ENCODE data around the gene TBC1D16. TPM values are rescaled to one million over a fixed set of nuclear protein-coding genes. Genes with fewer than 3 reads are reported as not detected.

Gene TBC1D16
- total and polyA plus RNA-seq, 2 experiments from 2014 or later: 13.0 to 30.3 TPM

DNA sequence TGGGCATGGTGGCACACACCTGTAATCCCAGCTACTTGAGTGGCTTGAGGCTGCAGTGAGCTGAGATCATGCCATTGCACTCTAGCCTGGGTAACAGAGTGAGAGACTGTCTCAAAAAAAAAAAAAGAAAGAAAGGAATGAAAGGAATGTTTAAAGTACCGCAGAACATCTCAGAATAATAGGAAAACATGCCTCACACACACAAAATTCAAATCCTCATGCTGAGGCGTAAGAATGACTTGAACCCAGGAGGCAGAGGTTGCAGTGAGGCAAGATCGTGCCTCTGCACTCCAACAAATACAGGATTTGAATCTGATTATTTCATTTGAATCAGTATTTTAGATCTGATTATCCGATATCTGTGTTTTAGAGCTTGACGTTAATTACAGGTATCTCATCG is 44.4 kb upstream of the TBC1D16 start:
- peak in 1 of 2 donors; percentile 38 for DNase-seq (ENCODE audit: low read depth in 1 of 2, low spot score in 1 of 2)
- TF ChIP-seq, protein P1, sequence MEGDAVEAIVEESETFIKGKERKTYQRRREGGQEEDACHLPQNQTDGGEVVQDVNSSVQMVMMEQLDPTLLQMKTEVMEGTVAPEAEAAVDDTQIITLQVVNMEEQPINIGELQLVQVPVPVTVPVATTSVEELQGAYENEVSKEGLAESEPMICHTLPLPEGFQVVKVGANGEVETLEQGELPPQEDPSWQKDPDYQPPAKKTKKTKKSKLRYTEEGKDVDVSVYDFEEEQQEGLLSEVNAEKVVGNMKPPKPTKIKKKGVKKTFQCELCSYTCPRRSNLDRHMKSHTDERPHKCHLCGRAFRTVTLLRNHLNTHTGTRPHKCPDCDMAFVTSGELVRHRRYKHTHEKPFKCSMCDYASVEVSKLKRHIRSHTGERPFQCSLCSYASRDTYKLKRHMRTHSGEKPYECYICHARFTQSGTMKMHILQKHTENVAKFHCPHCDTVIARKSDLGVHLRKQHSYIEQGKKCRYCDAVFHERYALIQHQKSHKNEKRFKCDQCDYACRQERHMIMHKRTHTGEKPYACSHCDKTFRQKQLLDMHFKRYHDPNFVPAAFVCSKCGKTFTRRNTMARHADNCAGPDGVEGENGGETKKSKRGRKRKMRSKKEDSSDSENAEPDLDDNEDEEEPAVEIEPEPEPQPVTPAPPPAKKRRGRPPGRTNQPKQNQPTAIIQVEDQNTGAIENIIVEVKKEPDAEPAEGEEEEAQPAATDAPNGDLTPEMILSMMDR (IDR thresholded peaks at IDR 0.05; ENCODE audit: low read depth, low read length): no peak
- Histone ChIP-seq H3K4me1 (ENCODE audit: low read depth) (no peaks in the 10 kb centered on the region), H3K27ac (no peak overlapping the region), H3K36me3 (no peaks in the 10 kb centered on the region), H3K4me3 (no peak overlapping the region), H3K27me3 (no peaks in the 10 kb centered on the region), H3K9me3 (ENCODE audit: low read depth) (no peaks in the 10 kb centered on the region)

DNA sequence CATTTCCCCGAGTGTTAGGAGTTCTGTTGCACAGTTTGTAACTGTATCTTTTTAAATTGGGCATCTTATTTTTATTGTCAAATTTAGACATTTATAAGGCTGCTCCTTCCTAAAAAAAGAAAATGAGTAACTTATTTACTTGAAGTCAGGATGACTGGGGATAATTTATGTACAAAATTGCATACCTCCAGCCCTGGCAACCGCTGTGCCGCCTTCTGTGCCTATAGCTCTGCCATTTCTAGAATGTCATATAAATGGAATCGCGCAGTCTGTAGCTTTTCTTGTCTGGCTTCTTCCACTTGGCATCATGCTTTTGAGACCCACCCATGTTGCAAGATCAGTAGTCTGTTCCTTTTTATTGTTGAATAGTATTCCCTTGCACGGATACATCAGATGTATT is 36.7 kb upstream of the TBC1D16 start:
- no peak overlapping the region for H3K4me3 ChIP-seq
- DNase-seq (ENCODE audit: low read depth in 1 of 2, low spot score in 1 of 2): no peak
- H3K36me3 ChIP-seq: no peaks in the 10 kb centered on the region
- no peaks in the 10 kb centered on the region for H3K27me3 ChIP-seq
- H3K9me3 ChIP-seq (ENCODE audit: low read depth): no peaks in the 10 kb centered on the region
- no peaks in the 10 kb centered on the region for H3K4me1 ChIP-seq (ENCODE audit: low read depth)
- TF ChIP-seq, protein P1 (IDR thresholded peaks at IDR 0.05; ENCODE audit: low read depth, low read length): no peak
- no peak overlapping the region for H3K27ac ChIP-seq

DNA sequence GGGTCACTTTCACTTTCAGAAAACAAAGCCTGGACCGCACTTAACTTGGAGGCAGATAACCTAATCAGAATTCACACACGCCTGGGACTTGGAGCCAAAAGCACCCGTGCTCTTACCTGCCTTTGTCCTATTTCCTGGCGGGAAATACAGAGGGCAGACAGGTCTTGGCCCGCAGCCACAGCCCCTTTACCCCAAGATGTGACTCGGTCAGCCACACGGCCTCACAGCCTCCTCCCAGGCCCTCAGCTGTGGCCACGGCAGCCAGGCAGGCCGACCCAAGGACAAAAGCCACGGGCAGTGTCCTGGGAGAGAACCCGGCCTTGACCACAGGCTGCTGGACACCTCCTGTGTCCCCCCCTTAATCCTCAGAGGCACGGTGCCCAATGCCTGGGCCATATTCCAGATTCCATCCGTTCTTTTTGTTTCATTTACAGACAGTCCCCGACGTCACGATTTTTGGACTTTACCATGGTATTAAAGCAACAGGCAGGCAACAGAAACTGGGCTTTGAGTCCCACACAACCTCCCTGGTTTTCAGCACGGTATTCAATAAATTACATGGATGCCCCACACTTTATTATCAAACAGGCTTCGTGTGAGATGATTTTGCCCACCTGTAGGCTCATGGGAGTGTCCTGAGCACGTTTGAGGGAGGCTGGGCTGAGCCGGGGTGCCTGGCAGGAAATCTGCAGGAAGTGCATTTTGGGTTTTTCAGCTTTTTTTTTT is 35.6 kb upstream of the TBC1D16 start:
- H3K4me1 ChIP-seq (ENCODE audit: low read depth): no peaks in the 10 kb centered on the region
- TF ChIP-seq, protein P1 (IDR thresholded peaks at IDR 0.05; ENCODE audit: low read depth, low read length): no peak
- H3K36me3 ChIP-seq: no peaks in the 10 kb centered on the region
- no peak overlapping the region for H3K4me3 ChIP-seq
- no peak overlapping the region for H3K27ac ChIP-seq
- H3K27me3 ChIP-seq: no peaks in the 10 kb centered on the region
- peak in 1 of 2 donors; percentile 75 for DNase-seq (ENCODE audit: low read depth in 1 of 2, low spot score in 1 of 2)
- H3K9me3 ChIP-seq (ENCODE audit: low read depth): no peaks in the 10 kb centered on the region

DNA sequence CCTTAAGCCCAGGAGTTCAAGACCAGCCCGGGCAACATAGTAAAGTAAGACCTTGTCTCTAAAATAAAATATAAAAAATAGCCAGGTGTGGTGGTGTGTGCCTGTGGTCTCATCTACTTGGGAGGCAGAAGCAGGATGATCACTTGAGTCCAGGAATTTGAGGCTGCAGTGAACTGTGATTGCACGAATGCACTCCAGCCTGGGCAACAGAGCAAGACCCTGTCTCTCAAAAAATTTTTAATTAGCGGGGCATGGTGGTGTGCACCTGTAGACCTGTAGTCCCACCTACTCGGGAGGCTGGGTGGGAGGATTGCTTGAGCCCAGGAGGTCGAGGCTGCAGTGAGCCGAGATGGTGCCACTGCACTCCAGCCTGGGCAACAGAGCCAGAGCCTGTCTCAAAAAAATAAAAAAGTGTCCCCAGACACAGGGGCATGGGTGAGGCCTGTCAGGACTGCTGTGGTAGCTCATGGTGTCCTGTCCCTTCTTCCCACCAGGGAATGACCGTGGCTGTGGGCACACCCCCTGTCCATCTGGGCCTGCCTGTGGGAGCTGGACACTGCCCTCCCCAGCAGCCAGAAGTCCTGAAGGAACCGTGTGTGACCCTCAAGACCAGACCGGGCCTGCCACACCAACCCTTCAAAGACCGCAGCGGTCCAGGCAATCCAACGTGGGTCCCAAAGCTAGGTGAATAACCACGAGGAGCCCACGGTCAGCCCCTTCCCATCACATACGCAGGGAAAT is 34.9 kb upstream of the TBC1D16 start:
- no peaks in the 10 kb centered on the region for H3K27me3 ChIP-seq
- H3K27ac ChIP-seq: no peak overlapping the region
- no peaks in the 10 kb centered on the region for H3K4me1 ChIP-seq (ENCODE audit: low read depth)
- no peaks in the 10 kb centered on the region for H3K9me3 ChIP-seq (ENCODE audit: low read depth)
- no peak overlapping the region for H3K4me3 ChIP-seq
- no peak for DNase-seq (ENCODE audit: low read depth in 1 of 2, low spot score in 1 of 2)
- H3K36me3 ChIP-seq: no peaks in the 10 kb centered on the region
- TF ChIP-seq, protein P1 (IDR thresholded peaks at IDR 0.05; ENCODE audit: low read depth, low read length): no peak

DNA sequence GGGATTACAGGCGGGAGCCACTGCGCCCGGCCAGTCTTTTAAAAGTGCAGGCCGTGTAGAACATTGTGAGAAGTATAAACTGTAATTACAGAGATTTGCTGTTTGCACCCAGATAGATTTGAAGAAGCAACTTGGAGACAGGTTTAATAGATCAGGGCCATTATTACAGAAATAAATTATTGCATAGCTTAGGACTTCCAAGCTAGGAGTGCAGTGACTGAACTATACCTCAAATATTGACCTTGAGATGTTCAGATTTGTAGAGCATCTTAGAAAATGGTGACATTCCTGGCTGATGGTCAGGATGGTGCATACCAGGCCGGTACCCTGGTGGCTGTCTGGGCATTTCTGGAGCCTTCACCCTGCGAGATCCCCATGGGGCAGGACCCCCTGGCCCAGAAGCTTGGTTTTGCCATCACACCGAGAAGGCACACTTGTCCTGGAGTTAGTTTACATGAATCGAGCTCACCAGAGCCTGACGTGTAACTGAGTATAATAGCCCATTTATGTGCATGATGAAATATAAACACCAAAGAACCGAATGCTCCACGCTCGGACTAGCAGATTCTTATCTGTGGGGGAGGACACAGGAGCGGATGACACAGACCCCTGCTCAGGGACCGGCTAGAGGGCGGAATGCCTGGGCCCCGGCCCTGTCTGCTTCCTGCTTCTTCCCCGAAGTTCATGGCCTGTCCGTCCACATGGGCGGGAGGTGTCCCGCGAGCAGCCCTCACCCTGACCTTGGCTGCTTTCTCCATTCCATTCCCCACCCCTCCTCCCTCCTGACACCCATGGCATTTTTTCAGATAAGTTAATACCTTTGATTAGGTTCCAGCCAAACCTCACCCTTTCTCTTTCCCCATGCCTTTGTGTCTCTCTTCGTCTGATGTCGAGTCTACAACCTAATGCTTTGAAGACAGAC is 32.9 kb upstream of the TBC1D16 start:
- TF ChIP-seq, protein P1 (IDR thresholded peaks at IDR 0.05; ENCODE audit: low read depth, low read length): no peak
- no peak overlapping the region for H3K27ac ChIP-seq
- DNase-seq (ENCODE audit: low read depth in 1 of 2, low spot score in 1 of 2): peak in 1 of 2 donors; percentile 71

More for the DNA sequence above, 32.9 kb upstream of the TBC1D16 start:
- H3K4me1 ChIP-seq (ENCODE audit: low read depth): no peaks in the 10 kb centered on the region
- H3K4me3 ChIP-seq: no peak overlapping the region
- no peaks in the 10 kb centered on the region for H3K9me3 ChIP-seq (ENCODE audit: low read depth)
- H3K27me3 ChIP-seq: no peaks in the 10 kb centered on the region
- H3K36me3 ChIP-seq: no peaks in the 10 kb centered on the region

Data from cardiac muscle cell (in vitro differentiated cells and primary cell).